LNCAP (cell line): Measurements from ENCODE around the gene PSMD8.

Experiments used
- TF ChIP-seq, protein P1 (sequence below): fragments of 450-650 bp; IDR thresholded peaks from 2 replicates; pipeline ENCODE4 v1.5.1; 2017; ENCODE audit warnings: mild to moderate bottlenecking

The PSMD8 gene

DNA sequence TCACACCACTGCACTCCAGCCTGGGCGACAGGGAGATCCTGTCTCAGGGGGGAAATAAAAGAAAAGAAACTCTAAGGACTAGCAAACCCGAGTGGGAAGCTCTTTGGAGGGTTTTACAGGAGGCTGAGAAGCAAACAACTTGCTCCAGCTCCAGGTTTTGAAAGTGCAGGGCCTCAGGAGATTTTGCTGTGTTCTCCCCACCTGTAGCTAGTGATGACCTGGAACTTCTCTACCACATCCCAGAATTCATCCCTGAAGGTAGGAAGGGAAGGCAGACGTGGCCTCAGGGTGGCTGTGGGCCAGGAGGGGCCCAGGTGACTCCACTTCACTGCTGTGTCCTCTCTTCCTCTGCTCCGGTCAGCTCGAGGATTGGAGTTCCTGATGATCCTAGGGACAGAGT, 16.3 kb upstream of the PSMD8 start:
- TF ChIP-seq, protein P1, sequence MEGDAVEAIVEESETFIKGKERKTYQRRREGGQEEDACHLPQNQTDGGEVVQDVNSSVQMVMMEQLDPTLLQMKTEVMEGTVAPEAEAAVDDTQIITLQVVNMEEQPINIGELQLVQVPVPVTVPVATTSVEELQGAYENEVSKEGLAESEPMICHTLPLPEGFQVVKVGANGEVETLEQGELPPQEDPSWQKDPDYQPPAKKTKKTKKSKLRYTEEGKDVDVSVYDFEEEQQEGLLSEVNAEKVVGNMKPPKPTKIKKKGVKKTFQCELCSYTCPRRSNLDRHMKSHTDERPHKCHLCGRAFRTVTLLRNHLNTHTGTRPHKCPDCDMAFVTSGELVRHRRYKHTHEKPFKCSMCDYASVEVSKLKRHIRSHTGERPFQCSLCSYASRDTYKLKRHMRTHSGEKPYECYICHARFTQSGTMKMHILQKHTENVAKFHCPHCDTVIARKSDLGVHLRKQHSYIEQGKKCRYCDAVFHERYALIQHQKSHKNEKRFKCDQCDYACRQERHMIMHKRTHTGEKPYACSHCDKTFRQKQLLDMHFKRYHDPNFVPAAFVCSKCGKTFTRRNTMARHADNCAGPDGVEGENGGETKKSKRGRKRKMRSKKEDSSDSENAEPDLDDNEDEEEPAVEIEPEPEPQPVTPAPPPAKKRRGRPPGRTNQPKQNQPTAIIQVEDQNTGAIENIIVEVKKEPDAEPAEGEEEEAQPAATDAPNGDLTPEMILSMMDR = no peak

DNA sequence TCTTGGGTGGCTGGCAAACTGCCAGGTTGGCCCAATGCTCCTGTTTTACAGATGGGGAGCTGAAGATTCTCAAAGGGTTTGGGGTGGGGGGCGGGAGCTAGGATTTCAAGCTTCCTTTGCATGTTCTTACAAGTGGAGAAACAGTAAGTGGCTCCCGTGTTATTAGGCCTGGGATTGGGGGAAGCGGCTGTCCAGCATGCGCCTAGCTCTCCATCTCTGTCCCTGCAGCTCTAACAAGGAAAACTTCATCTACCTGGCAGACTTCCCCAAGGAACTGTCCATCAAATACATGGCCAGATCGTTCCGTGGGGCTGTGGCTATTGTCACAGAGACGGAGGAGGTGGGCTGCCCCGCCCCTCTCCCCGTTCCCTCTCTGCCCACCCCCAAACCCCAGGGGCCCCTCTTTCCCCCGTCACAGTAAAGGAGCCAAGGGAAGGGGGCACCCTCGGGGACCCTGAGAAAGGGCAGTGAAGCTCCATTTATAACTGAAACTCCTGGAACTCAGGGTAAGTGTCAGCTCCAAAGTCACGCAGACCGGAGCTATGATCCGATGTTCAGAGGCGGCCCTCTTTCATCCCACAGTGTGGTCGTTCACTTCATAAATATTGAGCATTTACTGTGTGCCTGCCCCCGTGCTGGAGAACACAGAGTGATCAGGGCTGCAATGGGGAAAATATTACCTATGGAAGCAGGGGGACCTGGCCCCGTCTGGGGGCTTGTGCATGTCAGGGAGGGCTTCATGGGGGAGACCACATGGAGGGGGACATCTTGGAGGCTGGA, 14.9 kb upstream of the PSMD8 start:
- TF ChIP-seq, protein P1 = no peak

DNA sequence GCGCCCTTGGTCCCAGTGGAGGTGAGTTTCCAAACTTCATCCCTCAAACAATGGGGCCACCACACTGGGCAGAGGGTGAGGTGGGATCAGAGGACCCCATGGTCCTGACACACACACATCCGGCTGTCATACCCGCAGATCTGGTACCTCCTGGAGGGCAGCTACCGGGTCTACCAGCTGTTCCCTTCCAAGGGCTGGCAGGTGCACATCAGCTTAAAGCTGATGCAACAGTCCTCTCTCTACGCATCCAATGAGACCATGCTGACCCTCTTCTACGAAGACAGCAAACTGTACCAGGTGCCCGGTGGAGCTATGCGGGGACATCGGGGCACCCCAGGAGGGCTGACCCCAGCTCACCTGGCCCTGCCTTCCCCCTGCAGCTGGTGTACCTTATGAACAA, 14.0 kb upstream of the PSMD8 start:
- TF ChIP-seq, protein P1 = no peak

DNA sequence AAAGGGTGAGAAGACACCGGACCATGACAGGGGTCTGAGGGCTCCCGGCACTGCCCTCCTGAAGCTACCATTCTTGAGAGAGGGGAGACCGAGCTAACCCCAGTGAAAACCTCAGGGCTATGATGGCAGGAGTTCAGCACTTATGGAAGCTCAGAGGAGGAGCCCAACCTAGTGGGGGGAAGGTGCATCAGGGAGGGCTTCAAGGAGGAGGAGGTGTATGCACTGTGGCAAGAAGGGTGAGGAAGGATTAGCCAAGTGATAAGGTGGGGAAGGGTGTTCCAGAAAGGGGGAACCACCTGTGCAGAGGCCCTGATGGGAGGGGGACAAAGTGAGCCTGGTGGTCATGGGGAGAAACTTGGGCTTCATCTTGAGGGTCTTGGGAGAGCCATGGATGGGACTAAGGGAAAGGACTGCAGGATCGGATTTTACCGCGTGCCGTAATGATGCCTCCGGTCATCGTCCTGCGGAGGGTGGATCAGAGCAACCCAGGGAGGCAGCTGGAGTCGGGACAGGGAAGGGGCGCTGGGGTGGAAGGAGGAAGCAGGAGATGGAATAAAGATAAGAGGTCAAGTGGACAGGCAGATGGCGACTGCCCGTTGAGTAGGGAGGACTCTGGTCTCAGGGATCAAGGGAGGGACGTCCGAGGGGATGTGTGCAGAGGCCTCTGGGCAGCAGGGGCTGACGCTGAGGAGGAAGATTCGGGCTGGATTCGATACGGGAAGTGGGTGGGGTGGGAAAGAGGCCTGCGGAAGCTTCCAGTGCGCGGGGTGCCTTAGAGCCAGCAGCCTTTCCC, 13.3 kb upstream of the PSMD8 start:
- TF ChIP-seq, protein P1 = no peak

DNA sequence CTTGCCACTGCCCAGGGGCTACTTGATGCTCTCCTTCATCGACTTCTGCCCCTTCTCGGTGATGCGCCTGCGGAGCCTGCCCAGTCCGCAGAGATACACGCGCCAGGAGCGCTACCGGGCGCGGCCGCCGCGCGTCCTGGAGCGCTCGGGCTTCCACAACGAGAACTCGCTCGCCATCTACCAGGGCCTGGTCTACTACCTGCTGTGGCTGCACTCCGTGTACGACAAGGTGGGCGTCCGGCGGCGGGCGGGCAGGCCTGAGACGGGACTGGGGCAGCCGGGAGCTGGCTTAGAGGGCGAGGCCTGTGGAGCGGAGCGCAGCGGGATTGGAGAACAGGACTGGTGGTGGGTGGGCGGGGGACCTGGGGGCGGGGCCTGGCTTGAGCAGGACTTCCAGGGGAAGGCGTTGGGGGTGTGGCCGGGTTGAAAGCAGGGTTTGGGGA, 12.7 kb upstream of the PSMD8 start:
- TF ChIP-seq, protein P1 = no peak

DNA sequence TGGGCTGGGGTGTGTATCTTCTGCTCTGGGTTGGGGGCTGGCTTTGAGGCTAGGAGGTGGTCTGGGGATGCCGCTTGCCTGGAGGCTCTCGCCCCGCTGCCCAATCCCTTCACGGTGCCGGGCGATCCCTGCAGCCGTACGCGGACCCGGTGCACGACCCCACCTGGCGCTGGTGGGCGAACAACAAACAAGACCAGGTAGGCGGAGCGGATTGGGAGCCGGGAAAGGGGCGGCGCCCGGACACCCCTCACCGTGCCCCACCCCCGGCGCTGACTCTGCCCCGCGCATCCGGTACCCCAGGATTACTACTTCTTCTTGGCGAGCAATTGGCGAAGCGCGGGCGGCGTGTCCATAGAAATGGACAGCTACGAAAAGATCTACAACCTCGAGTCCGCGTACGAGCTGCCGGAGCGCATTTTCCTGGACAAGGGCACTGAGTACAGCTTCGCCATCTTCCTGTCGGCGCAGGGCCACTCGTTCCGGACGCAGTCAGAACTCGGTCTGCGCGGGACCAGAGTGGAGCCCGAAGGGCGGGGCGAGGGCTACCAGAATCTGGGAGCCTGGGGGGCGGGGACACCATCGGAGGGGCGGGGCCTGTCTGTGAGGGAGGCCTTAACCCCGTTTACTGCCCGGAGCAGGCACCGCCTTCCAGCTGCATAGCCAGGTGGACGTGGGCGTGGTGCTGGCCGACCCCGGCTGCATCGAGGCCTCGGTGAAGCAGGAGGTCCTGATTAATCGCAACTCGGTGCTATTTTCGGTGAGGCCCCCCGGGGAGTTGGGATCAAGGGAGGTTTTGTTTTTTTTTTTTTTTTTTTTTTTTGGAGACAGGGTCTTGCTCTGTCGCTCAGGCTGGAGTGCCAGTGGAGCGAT, 12.1 kb upstream of the PSMD8 start:
- TF ChIP-seq, protein P1 = no peak

DNA sequence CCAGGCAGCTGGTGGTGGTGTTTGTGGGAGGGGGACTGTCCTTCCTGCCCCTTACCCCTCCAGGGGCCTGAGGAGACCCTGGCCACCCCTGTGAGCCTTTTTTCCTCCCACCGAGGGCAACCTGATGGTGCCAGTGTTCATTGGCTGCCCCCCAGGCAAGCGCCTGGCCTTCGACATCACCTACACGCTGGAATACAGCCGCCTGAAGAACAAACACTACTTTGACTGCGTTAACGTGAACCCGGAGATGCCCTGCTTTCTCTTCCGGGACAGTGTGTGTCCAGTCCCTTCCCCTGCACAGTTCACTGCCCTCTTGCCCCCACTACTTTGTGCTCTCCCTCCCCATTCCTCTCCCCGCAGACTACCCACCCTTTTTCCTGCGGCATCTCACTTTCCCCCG, 7.3 kb upstream of the PSMD8 start:
- TF ChIP-seq, protein P1 = no peak
